Measurements from ENCODE around the gene PFDN5.

The PFDN5 gene

DNA sequence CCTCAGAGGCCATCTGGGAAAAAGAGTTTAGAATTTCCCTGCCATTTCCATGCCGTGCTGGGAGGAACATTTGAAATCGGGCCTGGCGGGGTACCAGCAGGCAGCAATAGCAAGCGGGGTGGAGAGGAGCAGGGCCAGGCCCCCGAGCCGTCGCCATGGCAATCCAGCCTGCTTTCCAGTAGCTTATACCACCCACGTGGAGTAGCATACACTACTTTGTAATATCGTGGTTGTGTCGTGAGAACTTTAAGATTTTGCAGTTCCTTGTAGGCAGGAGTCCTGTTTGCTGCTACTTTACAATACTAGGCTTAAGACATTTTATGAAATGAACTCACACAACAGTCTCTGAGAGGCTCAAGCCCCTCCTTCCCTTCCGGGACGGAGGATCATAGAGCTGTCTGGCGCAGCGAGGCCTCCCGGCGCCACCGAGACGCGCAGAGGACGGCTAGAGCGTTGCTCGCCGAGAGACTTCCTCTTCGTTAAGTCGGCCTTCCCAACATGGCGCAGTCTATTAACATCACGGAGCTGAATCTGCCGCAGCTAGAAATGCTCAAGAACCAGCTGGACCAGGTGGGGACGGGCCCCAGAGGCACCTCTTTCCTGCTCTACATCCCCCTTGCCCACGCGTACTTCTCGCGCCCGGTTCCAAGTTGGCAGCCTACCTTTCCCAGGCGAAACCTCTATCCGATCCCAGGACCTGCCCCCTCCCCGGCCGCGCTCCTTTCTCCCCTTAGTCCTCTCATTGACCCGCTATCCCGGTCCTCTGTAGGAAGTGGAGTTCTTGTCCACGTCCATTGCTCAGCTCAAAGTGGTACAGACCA lies at the start of gene PFDN5:
Gene PFDN5, plus strand, starts transcription at position 473 of the 821 bp plus-strand sequence. Its CDS starts 26 bp downstream, at position 499.
- H3K4me3 ChIP-seq = peak within 1 kb of the TSS; percentile 78 to 98 (median 91)
- H4K20me1 ChIP-seq = peaks cover 0 to 12% (median 0%) of the 10 kb centered on the region in 11 experiments; a peak in 5 of 22 replicates
- no peaks in the 10 kb centered on the region for H3K9me3 ChIP-seq (replicated peaks in 1 of 11)
- peaks cover 42 to 49% (median 47%) of the 10 kb centered on the region in 10 experiments for H3K4me1 ChIP-seq
- no peak for TF ChIP-seq Cebpa-rat (IDR thresholded peaks at IDR 0.05)
- peaks cover 19 to 75% (median 61%) of the 10 kb centered on the region in 11 experiments; a peak in 21 of 22 replicates for H3K36me3 ChIP-seq
- peak within 1 kb of the TSS; percentile 89 to 97 (median 94) for H3K9ac ChIP-seq
- peak within 1 kb of the TSS; percentile 85 to 99 (median 94) for H3K4me2 ChIP-seq
- H3K27me3 ChIP-seq = no peaks in the 10 kb centered on the region
- peak within 1 kb of the TSS; percentile 83 to 95 (median 89) for H3K27ac ChIP-seq

DNA sequence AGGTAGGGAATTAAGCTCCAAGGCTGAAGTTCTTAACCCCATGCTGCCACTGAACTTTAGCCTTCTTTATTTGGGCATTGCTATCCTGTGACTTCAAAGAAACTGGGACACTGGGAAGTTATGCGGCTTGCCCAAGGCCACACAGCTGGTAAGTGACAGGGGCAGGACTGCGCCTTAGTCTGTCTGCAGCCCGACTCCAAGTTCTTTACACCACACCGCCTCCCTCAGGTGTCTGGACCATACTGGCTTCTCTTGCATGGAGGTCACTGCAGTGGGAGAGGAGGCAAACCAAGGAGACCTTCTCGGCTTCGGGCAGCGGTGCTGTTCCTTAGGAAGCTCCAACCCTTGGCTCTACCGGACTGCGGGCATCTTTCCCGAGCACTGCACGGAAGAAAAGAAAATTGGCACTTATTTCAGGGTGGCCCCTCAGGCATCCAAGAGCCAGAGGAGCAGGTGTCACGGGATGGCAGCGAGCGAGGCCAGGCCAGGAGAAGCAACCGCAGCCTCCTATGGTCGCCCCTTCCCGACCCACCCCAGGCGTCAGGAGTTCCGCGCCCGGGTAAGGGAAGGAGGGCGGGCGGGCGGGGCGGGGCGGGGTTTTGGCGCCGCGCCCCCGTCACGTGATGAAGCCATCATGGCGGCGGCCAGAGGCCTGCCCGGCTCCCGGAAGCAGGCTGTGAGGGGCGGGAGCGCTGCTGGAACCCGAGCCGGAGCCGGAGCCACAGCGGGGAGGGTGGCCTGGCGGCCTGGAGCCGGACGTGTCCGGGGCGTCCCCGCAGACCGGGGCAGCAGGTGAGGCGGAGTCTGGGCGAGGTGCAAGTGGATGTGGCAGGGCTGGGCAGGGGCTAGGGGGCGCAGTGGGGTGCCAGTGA lies 43.6 kb upstream of the PFDN5 start:
- H3K27me3 ChIP-seq = no peaks in the 10 kb centered on the region
- no peak for TF ChIP-seq Cebpa-rat (IDR thresholded peaks at IDR 0.05)
- peaks cover 49 to 60% (median 56%) of the 10 kb centered on the region in 10 experiments for H3K4me1 ChIP-seq
- H3K9me3 ChIP-seq (replicated peaks in 1 of 11) = no peaks in the 10 kb centered on the region
- peak overlapping the region; percentile 83 to 95 (median 90) for H3K9ac ChIP-seq
- H3K27ac ChIP-seq = peak overlapping the region; percentile 69 to 88 (median 86)
- peak overlapping the region; percentile 78 to 94 (median 90) for H3K4me3 ChIP-seq
- H3K4me2 ChIP-seq = peak overlapping the region; percentile 96 to 100 (median 99)
- peaks cover 13 to 29% (median 23%) of the 10 kb centered on the region in 11 experiments for H3K36me3 ChIP-seq
- peaks cover 0 to 19% (median 0%) of the 10 kb centered on the region in 11 experiments; a peak in 6 of 22 replicates for H4K20me1 ChIP-seq

DNA sequence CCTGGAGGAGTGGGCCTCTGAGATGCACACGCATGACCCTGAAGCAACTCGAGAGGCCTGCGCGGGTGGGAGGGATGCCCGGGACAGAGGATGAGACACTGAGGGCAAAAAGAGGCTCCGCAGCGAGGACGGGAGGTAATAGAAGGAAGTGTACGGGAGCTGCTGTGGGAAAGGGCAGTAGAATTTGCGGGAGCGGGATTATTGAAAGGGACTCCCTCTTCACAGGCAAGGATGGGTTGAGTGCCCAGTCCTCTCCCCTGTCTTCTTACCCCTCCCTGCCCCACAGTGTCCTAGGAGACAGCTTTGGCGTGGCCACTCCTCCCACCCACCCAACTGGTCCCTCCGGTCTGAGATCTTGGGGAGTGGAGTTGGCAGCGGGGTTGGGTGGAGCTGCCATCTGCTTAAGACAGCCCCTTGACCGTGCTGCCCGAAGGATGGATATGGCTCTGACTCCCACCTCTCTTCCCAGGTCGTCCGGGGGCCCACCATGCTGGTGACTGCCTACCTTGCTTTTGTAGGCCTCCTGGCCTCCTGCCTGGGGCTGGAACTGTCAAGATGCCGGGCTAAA lies 42.9 kb upstream of the PFDN5 start:
- no peaks in the 10 kb centered on the region for H3K27me3 ChIP-seq
- H3K36me3 ChIP-seq = peaks cover 13 to 29% (median 23%) of the 10 kb centered on the region in 11 experiments
- H3K4me3 ChIP-seq = peak overlapping the region; percentile 78 to 94 (median 90)
- H3K9ac ChIP-seq = peak overlapping the region; percentile 83 to 95 (median 90)
- TF ChIP-seq Cebpa-rat (IDR thresholded peaks at IDR 0.05) = no peak
- peak overlapping the region; percentile 94 to 100 (median 99) for H3K4me2 ChIP-seq
- H3K27ac ChIP-seq = peak overlapping the region; percentile 69 to 88 (median 86)
- H3K4me1 ChIP-seq = peaks cover 50 to 58% (median 53%) of the 10 kb centered on the region in 10 experiments
- H3K9me3 ChIP-seq (replicated peaks in 1 of 11) = no peaks in the 10 kb centered on the region
- H4K20me1 ChIP-seq = peaks cover 0 to 19% (median 0%) of the 10 kb centered on the region in 11 experiments; a peak in 6 of 22 replicates

DNA sequence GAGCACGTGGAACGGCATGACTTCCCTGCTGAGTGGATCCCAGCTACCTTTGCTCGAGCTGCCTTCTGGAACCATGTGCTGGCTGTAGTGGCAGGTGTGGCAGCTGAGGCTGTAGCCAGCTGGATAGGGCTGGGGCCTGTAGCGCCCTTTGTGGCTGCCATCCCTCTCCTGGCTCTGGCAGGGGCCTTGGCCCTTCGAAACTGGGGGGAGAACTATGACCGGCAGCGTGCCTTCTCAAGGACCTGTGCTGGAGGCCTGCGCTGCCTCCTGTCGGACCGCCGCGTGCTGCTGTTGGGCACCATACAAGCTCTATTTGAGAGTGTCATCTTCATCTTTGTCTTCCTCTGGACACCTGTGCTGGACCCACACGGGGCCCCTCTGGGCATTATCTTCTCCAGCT lies 42.0 kb upstream of the PFDN5 start:
- no peak for TF ChIP-seq Cebpa-rat (IDR thresholded peaks at IDR 0.05)
- Histone ChIP-seq H3K36me3 (peaks cover 13 to 29% (median 23%) of the 10 kb centered on the region in 11 experiments), H3K27me3 (no peaks in the 10 kb centered on the region), H3K9me3 (replicated peaks in 1 of 11) (no peaks in the 10 kb centered on the region), H3K4me3 (peak overlapping the region; percentile 78 to 94 (median 90); a peak in 19 of 20 replicates), H3K4me2 (peak overlapping the region; percentile 94 to 100 (median 99)), H3K9ac (peak overlapping the region in 10 of 11 experiments; percentile 88 to 95 (median 90); a peak in 17 of 22 replicates), H3K4me1 (peaks cover 50 to 61% (median 54%) of the 10 kb centered on the region in 10 experiments), H4K20me1 (peaks cover 0 to 19% (median 0%) of the 10 kb centered on the region in 11 experiments; a peak in 6 of 22 replicates), H3K27ac (peak overlapping the region in 10 of 11 experiments; percentile 69 to 88 (median 86); a peak in 17 of 22 replicates)

GRCh38 chr12:53254816-53255545 lies 40.4 kb upstream of the PFDN5 start:
- H3K27me3 ChIP-seq = no peaks in the 10 kb centered on the region
- no peak for TF ChIP-seq Cebpa-rat (IDR thresholded peaks at IDR 0.05)
- peaks cover 65 to 78% (median 69%) of the 10 kb centered on the region in 10 experiments for H3K4me1 ChIP-seq
- peak overlapping the region in 6 of 11 experiments; percentile 17 to 39 (median 28); a peak in 5 of 22 replicates for H3K9ac ChIP-seq
- peaks cover 0 to 19% (median 0%) of the 10 kb centered on the region in 11 experiments; a peak in 6 of 22 replicates for H4K20me1 ChIP-seq
- H3K36me3 ChIP-seq = peaks cover 13 to 29% (median 23%) of the 10 kb centered on the region in 11 experiments
- no peak overlapping the region for H3K4me3 ChIP-seq
- no peaks in the 10 kb centered on the region for H3K9me3 ChIP-seq (replicated peaks in 1 of 11)
- peak overlapping the region; percentile 69 to 100 (median 85) for H3K4me2 ChIP-seq
- H3K27ac ChIP-seq = peak overlapping the region in 9 of 11 experiments; percentile 33 to 69 (median 59); a peak in 17 of 22 replicates

- H3K9me3 ChIP-seq (replicated peaks in 1 of 11) = no peaks in the 10 kb centered on the region
- no peak for TF ChIP-seq Cebpa-rat (IDR thresholded peaks at IDR 0.05)
- peaks cover 64 to 77% (median 70%) of the 10 kb centered on the region in 10 experiments for H3K4me1 ChIP-seq
- no peak overlapping the region for H3K4me3 ChIP-seq
- H3K27me3 ChIP-seq = no peaks in the 10 kb centered on the region
- peak overlapping the region in 9 of 11 experiments; percentile 33 to 69 (median 59); a peak in 17 of 22 replicates for H3K27ac ChIP-seq
- H3K4me2 ChIP-seq = peak overlapping the region; percentile 69 to 100 (median 85)
- H4K20me1 ChIP-seq = peaks cover 0 to 19% (median 0%) of the 10 kb centered on the region in 11 experiments; a peak in 6 of 22 replicates
- H3K9ac ChIP-seq = peak overlapping the region in 9 of 11 experiments; percentile 15 to 46 (median 27); a peak in 9 of 22 replicates
- H3K36me3 ChIP-seq = peaks cover 13 to 29% (median 23%) of the 10 kb centered on the region in 11 experiments
Measured at GRCh38 chr12:53255996-53256395, 39.3 kb upstream of the PFDN5 start.

Measured in BLaER1 treated with 17β-estradiol and CSF1 and Interleukin-3, amounts not matched to agents 10 nM and 100 nM (cell line).